M059J (cell line): ENCODE results near the gene KHDC4. TPM values are rescaled to one million over a fixed set of nuclear protein-coding genes. Genes with fewer than 3 reads are reported as not detected.

ENCODE experiments used
- DNase-seq: peaks from one replicate; pipeline ENCODE4 v3.0.0-alpha.2; 2012; ENCODE audit warnings: low read depth
- total RNA-seq: library from RNA; depleted of rRNA; stranded (reverse); fragments of >200 nt; shearing (Covaris generic); gene quantifications from 2 replicates; pipeline ENCODE4 v1.2.3, GENCODE V29; 2014

KHDC4 gene
- total RNA-seq, 1 experiment from 2014 or later, result 24.1 TPM

DNA sequence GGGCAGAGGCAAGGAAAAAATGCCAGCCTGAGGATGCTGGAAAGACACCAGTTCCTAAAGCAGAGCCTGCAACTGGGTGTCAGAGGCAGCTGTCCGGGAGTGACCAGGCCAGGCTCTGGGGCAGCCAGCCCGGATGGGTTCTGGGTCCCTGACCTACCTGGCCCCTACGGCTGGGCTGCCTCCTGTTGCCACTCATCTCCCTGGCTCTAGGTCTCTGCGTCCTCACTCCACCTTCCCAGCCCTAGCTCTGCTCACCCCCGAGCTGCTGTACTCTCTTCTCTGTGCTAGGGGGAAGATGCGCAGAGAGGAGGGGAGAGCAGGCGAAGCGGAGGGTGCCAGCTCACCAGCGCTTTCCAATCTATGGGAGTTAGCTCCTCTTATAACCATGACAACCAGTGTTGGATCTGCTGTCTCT lies 35.2 kb upstream of the KHDC4 start:
- no peak for DNase-seq

- DNase-seq, result no peak
Observed at GRCh38 chr1:155968670-155969069, 34.5 kb upstream of the KHDC4 start.

DNA sequence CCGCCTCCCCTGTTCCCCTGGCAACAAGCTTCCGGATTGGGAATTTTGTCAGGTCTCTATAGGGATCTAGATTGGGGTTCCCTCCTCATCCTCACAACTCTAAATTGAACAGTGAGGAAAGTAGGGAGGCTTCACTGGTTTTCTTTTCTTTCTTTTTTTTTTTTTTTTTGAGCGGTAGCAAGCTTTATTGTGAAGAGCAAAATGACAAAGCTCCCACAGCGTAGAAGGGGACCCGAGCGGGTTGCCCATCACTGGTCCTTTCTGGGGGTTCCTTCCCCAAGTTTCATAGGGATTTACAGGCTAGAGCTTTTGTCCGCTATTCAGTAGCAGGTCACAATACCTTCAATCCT lies 33.8 kb upstream of the KHDC4 start:
- DNase-seq, result no peak

DNA sequence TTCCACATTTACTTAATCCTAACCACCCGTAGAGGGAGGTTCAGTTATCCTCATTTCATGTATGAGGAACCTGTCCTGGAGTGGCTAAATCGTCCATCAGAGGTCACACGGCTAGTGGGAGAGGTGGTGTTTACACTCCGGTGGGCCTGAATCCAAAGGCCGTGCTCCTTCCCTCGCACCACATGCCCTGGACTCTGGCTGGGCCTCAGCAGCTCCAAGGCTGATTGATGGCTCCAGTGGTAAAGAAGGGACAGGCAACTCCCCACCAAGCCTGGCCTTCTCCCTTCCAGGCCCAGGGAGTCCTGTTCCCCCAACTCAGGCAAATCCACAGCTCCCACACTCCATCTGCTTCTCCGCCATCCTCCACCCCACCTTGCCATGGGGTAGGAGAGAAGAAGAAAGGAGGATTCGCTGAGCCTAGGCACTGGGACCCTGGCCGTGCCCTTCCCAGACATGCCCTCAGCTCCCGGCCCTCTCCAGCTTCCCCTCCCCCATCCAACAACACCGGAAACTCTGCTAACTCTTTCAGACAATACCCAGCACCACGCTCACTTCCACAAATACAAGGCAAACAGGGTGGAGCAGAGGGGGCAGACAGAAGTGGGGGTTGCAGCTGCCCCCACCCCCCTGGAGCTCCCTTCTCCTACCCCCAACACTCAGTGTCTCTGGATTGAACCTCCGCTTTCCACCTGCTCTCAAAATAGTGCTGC lies 33.3 kb upstream of the KHDC4 start:
- no peak for DNase-seq

DNA sequence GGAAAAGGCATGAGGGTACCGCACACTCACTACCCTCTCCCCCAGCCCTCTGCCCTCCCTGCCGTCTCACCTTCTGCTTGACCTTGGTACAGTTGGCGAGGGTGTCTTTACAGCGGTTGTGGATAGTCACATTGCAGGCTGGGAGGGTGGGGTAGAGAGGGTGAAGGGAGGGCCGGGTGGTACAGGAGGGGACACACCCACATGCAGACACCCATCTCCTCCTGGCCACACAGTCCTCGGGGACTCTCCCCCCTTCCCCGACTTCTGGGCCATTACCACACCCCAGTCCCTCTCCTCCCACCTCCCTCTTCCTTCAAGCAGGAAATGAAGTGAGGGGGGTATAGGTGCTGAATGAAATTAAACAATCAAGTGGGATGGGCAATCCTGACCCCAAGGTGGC lies 32.5 kb upstream of the KHDC4 start:
- no peak for DNase-seq

- DNase-seq, result no peak
Observed at GRCh38 chr1:155966135-155966534, 31.9 kb upstream of the KHDC4 start.

DNA sequence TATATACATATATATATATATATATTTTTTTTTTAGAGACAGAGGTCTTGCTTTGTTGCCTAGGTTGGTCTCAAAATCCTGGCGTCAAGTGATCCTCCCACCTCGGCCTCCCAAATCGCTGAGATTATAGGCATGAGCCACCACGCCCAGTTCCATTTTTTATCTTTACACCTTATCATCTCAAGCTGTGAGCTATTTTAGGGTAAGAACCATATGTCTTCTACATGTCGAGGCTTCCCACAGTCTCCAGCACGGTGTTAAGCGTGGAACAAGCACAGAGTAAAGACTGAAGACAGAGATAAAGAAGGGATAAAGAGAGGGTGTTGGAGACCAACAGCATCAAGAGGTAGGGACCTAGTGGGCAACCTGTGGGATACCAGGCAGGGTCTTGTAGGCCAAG lies 30.0 kb upstream of the KHDC4 start:
- DNase-seq, result no peak

- DNase-seq, result peak; percentile 87
Observed at GRCh38 chr1:155962599-155963211, 28.5 kb upstream of the KHDC4 start.

GRCh38 chr1:155961937-155962336 lies 27.7 kb upstream of the KHDC4 start:
- peak; percentile 98 for DNase-seq

- no peak for DNase-seq
Observed at GRCh38 chr1:155960081-155960745, 26.0 kb upstream of the KHDC4 start.

DNA sequence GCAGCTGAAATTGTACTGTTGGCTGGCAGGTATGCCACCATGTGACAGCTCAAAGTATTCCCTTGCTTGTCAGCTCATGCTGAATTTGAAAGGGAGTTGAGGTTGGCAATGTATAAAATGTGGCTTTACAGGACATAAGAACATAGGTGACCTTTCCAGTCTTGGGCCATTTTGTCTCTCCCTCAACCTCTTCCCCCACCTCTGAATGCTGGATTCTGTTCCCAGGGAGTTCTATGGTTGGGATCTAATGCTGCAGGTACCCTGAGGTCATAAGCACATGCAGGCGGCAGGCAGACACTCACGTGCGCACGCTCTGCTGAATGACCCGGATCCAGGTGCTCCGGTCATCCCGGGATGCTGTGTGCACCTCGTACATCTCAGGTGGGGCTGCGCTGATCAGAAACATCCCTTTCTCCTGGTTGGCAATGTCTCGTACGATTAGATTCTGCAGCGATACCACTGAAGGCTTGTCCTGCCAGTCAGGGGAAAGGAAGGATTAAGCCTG lies 23.2 kb upstream of the KHDC4 start:
- no peak for DNase-seq

GRCh38 chr1:155954645-155955044 lies 20.4 kb upstream of the KHDC4 start:
- no peak for DNase-seq

GRCh38 chr1:155952505-155952890 lies 18.3 kb upstream of the KHDC4 start:
- no peak for DNase-seq

- no peak for DNase-seq
Observed at GRCh38 chr1:155951753-155952504, 17.7 kb upstream of the KHDC4 start.

DNA sequence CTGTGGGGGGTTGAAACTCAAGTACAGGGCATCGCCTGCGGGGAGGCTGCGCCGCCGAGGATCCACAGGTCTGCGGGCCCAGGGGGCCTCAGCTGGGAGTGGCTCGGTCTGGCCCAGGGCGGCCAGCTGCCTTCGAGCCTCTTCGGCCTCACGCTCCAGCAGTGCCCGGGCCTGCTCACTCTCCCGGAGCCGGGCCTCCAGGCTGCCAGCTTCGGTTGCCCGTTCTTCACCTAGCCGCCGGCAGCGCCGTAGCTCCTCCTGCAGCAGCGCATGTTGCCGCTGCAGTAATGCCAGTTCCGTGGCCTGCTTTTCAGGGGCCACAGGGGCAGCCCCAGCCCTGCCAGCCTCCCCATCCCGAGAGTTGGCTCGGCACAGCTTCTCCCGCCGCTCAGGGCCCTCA lies 16.6 kb upstream of the KHDC4 start:
- DNase-seq, result no peak

DNA sequence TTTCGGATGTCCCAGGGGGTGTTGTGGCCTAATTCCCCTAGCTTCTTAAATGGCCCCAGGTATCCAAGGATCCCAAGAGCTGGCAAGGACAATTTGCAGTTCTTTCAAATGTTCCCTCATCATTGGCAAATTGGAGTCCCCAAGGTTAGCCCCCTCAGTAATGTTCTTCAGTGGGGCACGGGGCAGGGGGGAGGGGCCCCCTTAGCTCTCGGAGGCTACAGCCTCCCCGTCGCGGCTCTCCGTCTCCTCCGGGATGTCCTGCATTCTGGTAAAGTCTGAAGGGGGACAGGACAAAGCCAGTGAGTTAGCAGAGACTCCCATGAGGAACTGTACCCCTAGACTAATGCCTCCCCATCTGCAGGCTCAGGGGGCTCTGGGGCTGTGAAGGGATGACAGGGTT lies 13.5 kb upstream of the KHDC4 start:
- DNase-seq, result no peak

DNA sequence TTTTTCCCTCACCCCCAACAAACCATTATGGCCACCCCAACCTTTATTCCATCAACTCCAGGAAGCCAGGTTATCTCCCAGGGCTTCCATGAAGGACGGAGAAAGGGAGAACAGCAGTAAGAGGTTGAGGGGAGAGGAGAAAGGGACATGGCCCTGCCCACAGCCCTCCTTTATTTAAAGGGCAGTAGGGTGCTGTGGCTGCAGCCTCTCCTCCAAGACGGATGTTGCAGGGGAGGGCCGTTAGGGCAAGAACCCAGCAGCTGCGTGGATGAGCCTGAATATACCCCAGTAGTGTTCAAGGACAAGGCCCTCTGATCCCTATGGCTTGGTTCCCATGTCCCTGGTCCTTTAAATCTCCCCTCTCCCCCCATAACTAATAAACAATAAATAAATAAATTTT lies 13.1 kb upstream of the KHDC4 start:
- no peak for DNase-seq

- DNase-seq, result no peak
Observed at GRCh38 chr1:155946633-155947219, 12.5 kb upstream of the KHDC4 start.

DNA sequence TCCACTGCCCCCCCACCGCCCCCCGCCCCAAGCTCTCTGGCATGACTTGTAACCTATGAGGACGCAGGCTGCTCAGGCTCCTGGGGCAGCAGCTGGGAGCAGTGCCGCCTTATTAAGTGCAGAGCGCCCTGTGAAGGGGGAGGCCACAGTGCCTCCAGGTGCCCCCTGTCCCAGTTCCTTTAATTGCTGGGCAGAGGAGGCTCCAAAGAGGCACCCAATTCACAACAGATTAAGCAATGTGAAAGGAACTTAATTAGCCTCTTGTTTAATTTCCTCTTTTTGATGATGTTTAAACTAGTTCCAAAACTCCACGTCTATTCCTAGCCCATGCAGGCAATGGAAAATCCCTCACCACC lies 10.2 kb upstream of the KHDC4 start:
- DNase-seq, result no peak

- peak; percentile 42 for DNase-seq
Observed at GRCh38 chr1:155942578-155943141, 8.4 kb upstream of the KHDC4 start.

GRCh38 chr1:155941845-155942531 lies 7.8 kb upstream of the KHDC4 start:
- no peak for DNase-seq
